ENCODE measurements around the gene XPR1. TPM values are rescaled to one million over a fixed set of nuclear protein-coding genes. Genes with fewer than 3 reads are reported as not detected.

The XPR1 gene
- total and polyA plus RNA-seq, 2 of the 8 experiments (the other 6 are each of a cell fraction or from before 2014, with no cell fraction given), result 28.6 to 43.9 TPM

GRCh38 chr1:180641662-180642061 is 9.8 kb downstream of the XPR1 start:
- Histone ChIP-seq H3K23ac (ENCODE audit: insufficient read length) (no peak overlapping the region), H4K5ac (ENCODE audit: insufficient read length, low read depth, low read length) (no peak overlapping the region), H2AFZ (ENCODE audit: low read length) (no peak overlapping the region), H3K79me1 (ENCODE audit: low read depth, low read length) (peaks cover 3% of the 10 kb centered on the region; the same call in 1 of the 2 replicates), H3K9me3 (ENCODE audit: insufficient read depth in 2 of 2, low read depth in 1 of 2, low read length in 1 of 2) (peaks cover 0 to 1% of the 10 kb centered on the region in 2 experiments; a peak in 1 of 4 replicates), H2BK15ac (ENCODE audit: low read length) (no peak overlapping the region), H3K4me1 (replicated peaks in 1 of 4; ENCODE audit: control insufficient read depth in 3 of 4, insufficient read depth in 4 of 4, low read length in 3 of 4) (no peaks in the 10 kb centered on the region), H3K4me3 (ENCODE audit: extremely low read depth in 1 of 4, insufficient read depth in 2 of 4, low read depth in 3 of 4, low read length in 4 of 4) (no peak overlapping the region), H3K23me2 (ENCODE audit: low read depth, low read length) (no peaks in the 10 kb centered on the region), H3K36me3 (ENCODE audit: control insufficient read depth in 2 of 4, insufficient read depth in 4 of 4, low read length in 3 of 4) (peaks cover 0 to 3% (median 0%) of the 10 kb centered on the region in 4 experiments; a peak in 2 of 8 replicates), H3K9ac (replicated peaks in 1 of 4; ENCODE audit: extremely low read depth in 1 of 4, low read depth in 3 of 4, low read length in 3 of 4) (no peak overlapping the region), H4K20me1 (replicated peaks in 1 of 2; ENCODE audit: control insufficient read depth in 1 of 2, insufficient read depth in 2 of 2, low read length in 2 of 2) (no peaks in the 10 kb centered on the region), H3K79me2 (ENCODE audit: control insufficient read depth in 1 of 2, insufficient read depth in 2 of 2, low read length in 2 of 2) (peaks cover 0 to 56% of the 10 kb centered on the region in 2 experiments; a peak in 2 of 4 replicates), H3K4me2 (ENCODE audit: insufficient read depth in 1 of 2, low read depth in 2 of 2, low read length in 2 of 2) (no peak overlapping the region), H3K56ac (replicated peaks; ENCODE audit: insufficient read length, low read depth, low read length) (no peak overlapping the region), H2BK12ac (ENCODE audit: low read depth, low read length) (no peak overlapping the region), H4K91ac (replicated peaks; ENCODE audit: insufficient read length, low read length) (no peak overlapping the region), H4K8ac (ENCODE audit: extremely low read depth, insufficient read depth, low read length) (no peak overlapping the region), H3K18ac (ENCODE audit: extremely low read depth, low read length) (no peak overlapping the region), H3K27me3 (replicated peaks in 1 of 4; ENCODE audit: control insufficient read depth in 3 of 4, extremely low read depth in 1 of 4, insufficient read depth in 3 of 4, low read length in 3 of 4) (no peaks in the 10 kb centered on the region), H2BK120ac (replicated peaks; ENCODE audit: low read depth, low read length) (no peak overlapping the region), H2AK5ac (ENCODE audit: low read depth, low read length) (no peak overlapping the region), H2BK5ac (ENCODE audit: low read depth, low read length) (no peak overlapping the region), H3K14ac (ENCODE audit: insufficient read length) (no peak overlapping the region), H2BK20ac (ENCODE audit: low read length) (no peak overlapping the region), H3K4ac (replicated peaks; ENCODE audit: insufficient read length, low read depth, low read length) (no peak overlapping the region), H3K27ac (ENCODE audit: low read depth, low read length) (no peak overlapping the region)
- DNase-seq (ENCODE audit: low read depth in 1 of 2, low spot score in 2 of 2) (no peak), FAIRE-seq (no peak)
- ChIA-PET POLR2A (ENCODE audit: partially characterized antibody) (interaction anchor here (1.7 kb wide), 1 partner anchor 9 kb away, joined by 7 read pairs; the partner anchor contains the start of gene XPR1), CTCF (ENCODE audit: partially characterized antibody) (interaction anchor here (1.6 kb wide), 1 partner anchor 221 kb away, joined by 6 read pairs; no protein-coding TSS in a partner anchor)
- TF ChIP-seq TAF7 (optimal IDR thresholded peaks at IDR 0.05; ENCODE audit: borderline replicate concordance, low read depth, low read length), result no peak
- TF ChIP-seq SIRT6 (IDR thresholded peaks at IDR 0.05; ENCODE audit: low read length), result no peak
- no peak for TF ChIP-seq SRF (IDR thresholded peaks at IDR 0.05; ENCODE audit: low read depth, low read length)
- no peak for TF ChIP-seq POLR2AphosphoS5 (IDR thresholded peaks at IDR 0.05; ENCODE audit: low read depth, low read length)
- TF ChIP-seq KDM4A (IDR thresholded peaks at IDR 0.05; ENCODE audit: low read depth, low read length, severe bottlenecking), result no peak
- no peak for TF ChIP-seq RNF2 (IDR thresholded peaks at IDR 0.05; ENCODE audit: borderline replicate concordance, low read depth, low read length, missing control alignments, poor library complexity, severe bottlenecking)
- TF ChIP-seq SIN3A (conservative IDR thresholded peaks at IDR 0.05 in 1 of 2, IDR thresholded peaks at IDR 0.05 in 1 of 2; ENCODE audit: low read depth in 1 of 2, low read length in 2 of 2), result no peak
- no peak for TF ChIP-seq SP2 (IDR thresholded peaks at IDR 0.05; ENCODE audit: low read length)
- TF ChIP-seq KDM5A (IDR thresholded peaks at IDR 0.05; ENCODE audit: low read length), result no peak
- no peak for TF ChIP-seq USF2 (IDR thresholded peaks at IDR 0.05; ENCODE audit: low read length)
- TF ChIP-seq SP4 (IDR thresholded peaks at IDR 0.05; ENCODE audit: low read length), result no peak
- no peak for TF ChIP-seq RAD21 (IDR thresholded peaks at IDR 0.05 in 1 of 2, conservative IDR thresholded peaks at IDR 0.05 in 1 of 2; ENCODE audit: low read depth in 2 of 2, low read length in 2 of 2)
- TF ChIP-seq NANOG (IDR thresholded peaks at IDR 0.05; ENCODE audit: insufficient read depth, low read depth, low read length, poor library complexity, severe bottlenecking), result no peak

Measured in H1 (cell line).